Activated CD4-positive, alpha-beta T cell treated with anti-CD3 and anti-CD28 coated beads for 36 hours (primary cell): ENCODE measurements around the gene HTRA2. TPM values are rescaled to one million over a fixed set of nuclear protein-coding genes. Genes with fewer than 3 reads are reported as not detected.
A peak's percentile ranks its signal among the peaks of the same experiment; 100 is the strongest.
"Not testable (repeated sequence)": the region's sequence is repeated elsewhere in the genome, so short reads cannot be mapped to it uniquely, and the experiment has no call there.

Experiments used
- ATAC-seq: fragments of 200-7000 bp; cut with Tn5 transposase; one replicate; pipeline ENCODE4 v1.10.0; 2021; ENCODE audit warnings: mild to moderate bottlenecking, moderate library complexity
- CTCF ChIA-PET: fragments of 350-600 bp; sonication (Branson Sonifier 250); formaldehyde crosslinking; loops from one replicate; lab custom pipeline; 2021; ENCODE audit warnings: antibody characterized with exemption; lab: Charles Lee
- POLR2A ChIA-PET: fragments of 350-600 bp; sonication (Branson Sonifier 250); formaldehyde crosslinking; loops from one replicate; lab custom pipeline; 2021; ENCODE audit warnings: antibody characterized with exemption, inconsistent platforms; lab: Charles Lee
- DNase-seq: peaks from one replicate; pipeline ENCODE4 v3.0.0-alpha.2; 2020
- H3K27ac Mint-ChIP-seq: one replicate; pipeline ENCODE4 v1.8.0; 2021; ENCODE audit warnings: mixed read lengths
- H3K27me3 Mint-ChIP-seq: one replicate; pipeline ENCODE4 v1.8.0; 2021; ENCODE audit warnings: mixed read lengths
- H3K36me3 Mint-ChIP-seq: one replicate; pipeline ENCODE4 v1.8.0; 2021; ENCODE audit warnings: low read depth, mixed read lengths
- H3K4me1 Mint-ChIP-seq: one replicate; pipeline ENCODE4 v1.8.0; 2021; ENCODE audit warnings: mixed read lengths
- H3K4me3 Mint-ChIP-seq: one replicate; pipeline ENCODE4 v1.8.0; 2021; ENCODE audit warnings: mild to moderate bottlenecking, moderate library complexity, mixed read lengths
- H3K9me3 Mint-ChIP-seq: one replicate; pipeline ENCODE4 v1.8.0; 2021; ENCODE audit warnings: low read depth, mixed read lengths
- intact Hi-C, 2 experiments: fragments of 100-400 bp; cut with DNase I in 1 of 2; cut with micrococcal nuclease in 1 of 2; formaldehyde crosslinking; loops; one replicate each; pipeline versions ENCODE4 v1.14.2 to v1.15.1; 2022 to 2024; cut with DNase I, micrococcal nuclease
- total RNA-seq, 2 experiments: library from RNA; stranded (reverse); gene quantifications; one replicate each; pipeline ENCODE4 v1.2.3, GENCODE V29; 2021

The HTRA2 gene
- total RNA-seq, 2 experiments from 2014 or later, result 43.5 to 47.7 TPM

DNA sequence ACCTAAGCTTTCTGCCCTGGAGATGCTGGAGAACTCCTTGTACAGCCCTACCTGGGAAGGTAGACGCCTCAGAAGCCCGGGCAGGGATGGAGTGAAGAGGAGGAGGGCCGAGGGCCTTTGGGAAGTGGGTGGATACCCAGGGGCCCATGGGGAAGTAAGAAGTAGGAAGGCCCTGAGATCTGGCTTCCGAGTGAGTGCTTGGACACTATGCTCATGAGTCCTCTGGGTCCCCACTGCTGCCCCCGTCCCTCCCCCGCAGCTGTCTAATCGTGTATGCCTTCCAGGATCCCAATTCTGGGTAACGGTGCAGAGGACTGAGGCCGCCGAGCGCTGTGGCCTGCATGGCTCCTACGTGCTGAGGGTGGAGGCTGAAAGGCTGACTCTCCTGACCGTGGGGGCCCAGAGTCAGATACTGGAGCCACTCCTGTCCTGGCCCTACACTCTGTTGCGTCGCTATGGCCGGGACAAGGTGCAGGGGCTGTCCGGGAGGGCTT is 25.9 kb downstream of the HTRA2 start:
- Mint-ChIP-seq H3K4me3 (peak overlapping the region; percentile 91), H3K36me3 (peaks cover 3% of the 10 kb centered on the region), H3K9me3 (no peaks in the 10 kb centered on the region), H3K4me1 (peaks cover 11% of the 10 kb centered on the region), H3K27me3 (peaks cover 14% of the 10 kb centered on the region), H3K27ac (peak overlapping the region; percentile 91)
- no peak for DNase-seq
- ChIA-PET CTCF (interaction anchor here (0.7 to 1.9 kb wide), 2 partner anchors 24 to 29 kb away, joined by 3 to 8 read pairs; no protein-coding TSS in a partner anchor), POLR2A (no interaction called here)
- intact Hi-C loops, result loop anchor here (2.0 kb wide), 4 partner anchors 15 to 73 kb away; partner anchors contain the start of genes CCDC142 (in 1 of the 2), LBX2 (in 1 of the 2), TLX2 (in 1 of the 2) and TTC31 (in 1 of the 2)
- no peak for ATAC-seq

DNA sequence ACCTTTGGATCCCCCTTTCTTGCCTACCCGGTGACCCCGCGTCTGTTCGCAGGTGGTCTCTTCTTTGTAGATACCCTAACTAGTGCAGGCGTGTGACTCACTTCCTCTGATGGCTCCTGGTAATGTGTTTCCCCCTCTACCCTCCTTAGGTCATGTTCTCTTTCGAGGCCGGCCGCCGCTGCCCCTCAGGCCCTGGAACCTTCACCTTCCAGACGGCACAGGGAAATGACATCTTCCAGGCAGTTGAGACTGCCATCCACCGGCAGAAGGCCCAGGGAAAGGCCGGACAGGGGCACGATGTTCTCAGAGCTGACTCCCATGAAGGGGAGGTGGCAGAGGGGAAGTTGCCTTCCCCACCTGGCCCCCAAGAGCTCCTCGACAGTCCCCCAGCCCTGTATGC is 26.4 kb downstream of the HTRA2 start:
- peak overlapping the region; percentile 91 for H3K4me3 Mint-ChIP-seq

DNA sequence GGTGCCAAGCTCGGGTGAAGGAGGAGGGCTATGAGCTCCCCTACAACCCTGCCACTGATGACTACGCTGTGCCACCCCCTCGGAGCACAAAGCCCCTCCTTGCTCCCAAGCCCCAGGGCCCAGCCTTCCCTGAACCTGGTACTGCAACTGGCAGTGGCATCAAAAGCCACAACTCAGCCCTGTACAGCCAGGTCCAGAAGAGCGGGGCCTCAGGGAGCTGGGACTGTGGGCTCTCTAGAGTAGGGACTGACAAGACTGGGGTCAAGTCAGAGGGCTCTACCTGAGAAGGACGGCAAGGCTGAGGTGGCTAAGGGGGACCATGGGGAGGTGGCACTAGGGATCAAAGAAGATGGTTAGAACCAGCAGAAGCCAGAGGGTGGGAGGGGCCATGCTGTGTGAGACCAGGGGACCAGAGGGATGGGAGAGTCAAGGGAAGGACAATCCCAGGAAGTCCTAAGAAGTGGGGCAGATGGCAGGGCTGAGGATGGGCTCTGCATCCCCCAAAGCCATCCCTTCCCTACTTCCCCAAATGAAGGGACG is 27.2 kb downstream of the HTRA2 start:
- no peak overlapping the region for H3K27ac Mint-ChIP-seq
- POLR2A ChIA-PET, result interaction anchor here (0.6 to 0.8 kb wide), 2 partner anchors 9 to 63 kb away, joined by 3 read pairs; no protein-coding TSS in a partner anchor

More for the DNA sequence above, 26.4 kb downstream of the HTRA2 start:
- Mint-ChIP-seq H3K27me3 (peaks cover 16% of the 10 kb centered on the region), H3K9me3 (no peaks in the 10 kb centered on the region), H3K4me1 (peaks cover 13% of the 10 kb centered on the region), H3K27ac (no peak overlapping the region), H3K36me3 (peaks cover 3% of the 10 kb centered on the region)
- ATAC-seq, result no peak
- ChIA-PET CTCF (interaction anchor here (0.7 kb wide), 1 partner anchor 24 kb away, joined by 3 read pairs; no protein-coding TSS in a partner anchor), POLR2A (interaction anchor here (0.8 kb wide), 1 partner anchor 10 kb away, joined by 3 read pairs; no protein-coding TSS in a partner anchor)
- intact Hi-C loops, result no loop called here
- no peak for DNase-seq

DNA sequence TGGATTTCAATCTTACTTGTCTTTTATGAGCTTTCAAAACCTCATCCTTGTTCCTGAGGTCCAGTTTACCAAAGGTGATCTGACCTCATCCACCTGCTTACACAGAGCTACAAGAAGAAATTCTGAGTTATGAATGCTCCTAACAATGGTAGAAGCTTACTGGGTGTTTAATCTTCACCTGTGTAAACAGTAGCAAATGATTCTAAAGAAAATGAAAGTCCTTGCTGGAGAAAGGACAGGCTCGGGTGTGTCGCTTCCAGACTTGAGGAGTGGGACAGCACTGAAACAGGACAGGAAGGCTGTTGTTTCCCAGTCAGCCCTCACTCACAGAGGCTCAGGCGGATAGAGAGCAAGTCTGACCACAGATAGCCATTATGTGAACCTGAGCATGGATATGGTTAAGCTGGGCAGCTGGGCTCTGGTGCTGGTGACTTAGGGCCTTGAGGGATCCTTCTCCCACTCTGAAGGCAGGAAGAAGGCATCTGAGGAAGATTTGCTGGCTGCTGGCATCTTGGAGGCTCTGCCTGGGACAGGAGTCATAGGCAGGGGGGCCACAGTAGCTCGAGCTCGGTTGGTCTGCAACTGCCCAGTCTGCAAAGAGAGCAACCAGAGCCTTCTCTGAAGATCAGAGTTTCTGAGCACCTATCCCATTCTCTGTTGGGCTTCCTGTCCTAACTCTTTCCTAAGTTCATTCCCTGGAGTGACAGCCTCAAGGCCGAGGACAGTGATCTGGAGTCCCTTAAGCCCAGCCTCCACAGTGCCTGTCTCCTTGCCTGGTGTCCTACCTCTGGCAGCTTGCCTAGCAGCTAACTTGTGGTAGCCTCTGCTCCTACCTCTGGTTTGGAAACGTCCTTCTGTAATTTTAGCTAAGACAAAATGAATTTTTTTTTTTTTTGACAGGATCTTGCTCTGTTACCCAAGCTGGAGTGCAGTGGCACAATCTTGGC is 28.8 kb downstream of the HTRA2 start:
- no peaks in the 10 kb centered on the region for H3K9me3 Mint-ChIP-seq
- H3K4me3 Mint-ChIP-seq, result no peak overlapping the region
- H3K36me3 Mint-ChIP-seq, result peaks cover 3% of the 10 kb centered on the region
- peaks cover 22% of the 10 kb centered on the region for H3K27me3 Mint-ChIP-seq
- ATAC-seq (no peak), DNase-seq (no peak)
- intact Hi-C loops, result no loop called here
- H3K27ac Mint-ChIP-seq, result no peak overlapping the region
- peaks cover 12% of the 10 kb centered on the region for H3K4me1 Mint-ChIP-seq
- ChIA-PET CTCF (interaction anchor here (0.6 to 1.2 kb wide), 6 partner anchors 9 to 682 kb away, joined by 3 to 4 read pairs (median 3); no protein-coding TSS in a partner anchor), POLR2A (interaction anchor here (0.6 kb wide), 2 partner anchors 8 to 69 kb away, joined by 3 to 13 read pairs; no protein-coding TSS in a partner anchor)

More for the DNA sequence above, 27.2 kb downstream of the HTRA2 start:
- peaks cover 18% of the 10 kb centered on the region for H3K27me3 Mint-ChIP-seq
- intact Hi-C loops, result no loop called here
- H3K36me3 Mint-ChIP-seq, result peaks cover 3% of the 10 kb centered on the region
- ATAC-seq (no peak), DNase-seq (no peak)
- no peaks in the 10 kb centered on the region for H3K9me3 Mint-ChIP-seq
- no peak overlapping the region for H3K4me3 Mint-ChIP-seq
- CTCF ChIA-PET, result interaction anchor here (0.7 to 1.2 kb wide), 2 partner anchors 21 to 42 kb away, joined by 3 read pairs; no protein-coding TSS in a partner anchor
- H3K4me1 Mint-ChIP-seq, result peaks cover 13% of the 10 kb centered on the region

DNA sequence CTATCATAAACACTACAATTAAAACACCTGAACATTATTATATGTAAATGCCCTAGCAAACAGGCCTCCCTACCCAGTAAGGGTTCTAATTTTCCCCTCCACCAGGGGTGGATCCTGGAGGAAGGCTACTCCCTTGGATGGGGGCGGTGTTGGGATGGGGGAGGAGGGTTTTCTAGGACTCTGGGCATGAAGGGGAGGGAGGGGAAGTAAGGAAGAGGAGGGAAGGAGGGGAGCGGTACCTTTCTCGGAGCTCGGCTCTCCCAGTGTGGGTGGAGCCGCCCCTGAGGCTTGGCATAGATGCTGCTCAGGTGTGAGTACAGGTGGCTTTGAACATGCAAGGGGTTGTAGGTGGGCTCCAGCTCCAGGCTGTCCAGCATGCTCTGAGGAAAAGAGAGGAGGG is 30.2 kb downstream of the HTRA2 start:
- H3K36me3 Mint-ChIP-seq, result peaks cover 3% of the 10 kb centered on the region
- no peak overlapping the region for H3K4me3 Mint-ChIP-seq
- CTCF ChIA-PET, result interaction anchor here (0.5 kb wide), 1 partner anchor 691 kb away, joined by 3 read pairs; no protein-coding TSS in a partner anchor
- DNase-seq (no peak), ATAC-seq (no peak)
- H3K27ac Mint-ChIP-seq, result no peak overlapping the region
- peaks cover 32% of the 10 kb centered on the region for H3K27me3 Mint-ChIP-seq
- H3K9me3 Mint-ChIP-seq, result no peaks in the 10 kb centered on the region
- H3K4me1 Mint-ChIP-seq, result peaks cover 11% of the 10 kb centered on the region
- intact Hi-C loops, result no loop called here
- POLR2A ChIA-PET, result no interaction called here

DNA sequence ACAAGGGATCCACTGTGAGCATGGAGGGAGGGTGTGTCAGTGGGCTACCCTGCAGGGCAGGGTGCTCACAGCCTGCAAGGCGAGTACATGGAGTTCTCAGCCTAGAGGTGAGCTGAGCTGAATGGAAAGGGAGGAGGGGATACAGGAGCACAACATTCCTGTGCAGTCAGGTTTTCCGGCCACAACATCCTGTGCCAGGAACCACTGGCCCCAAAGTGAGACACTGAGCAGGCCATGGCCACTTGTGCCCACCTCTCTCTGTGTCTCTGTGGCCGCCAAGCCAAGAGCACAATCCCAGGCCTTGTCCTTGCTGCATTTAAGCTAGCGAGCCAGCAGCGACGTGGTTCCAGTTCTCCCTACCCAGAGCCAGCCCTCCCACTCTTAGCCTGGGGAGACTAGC is 30.9 kb downstream of the HTRA2 start:
- ATAC-seq (no peak), DNase-seq (no peak)
- Mint-ChIP-seq H3K4me3 (no peak overlapping the region), H3K27ac (no peak overlapping the region), H3K27me3 (peaks cover 32% of the 10 kb centered on the region), H3K4me1 (peaks cover 11% of the 10 kb centered on the region), H3K9me3 (no peaks in the 10 kb centered on the region), H3K36me3 (peaks cover 3% of the 10 kb centered on the region)
- intact Hi-C loops, result no loop called here
- POLR2A ChIA-PET, result no interaction called here
- CTCF ChIA-PET, result interaction anchor here (0.6 kb wide), 1 partner anchor 11 kb away, joined by 4 read pairs; no protein-coding TSS in a partner anchor

DNA sequence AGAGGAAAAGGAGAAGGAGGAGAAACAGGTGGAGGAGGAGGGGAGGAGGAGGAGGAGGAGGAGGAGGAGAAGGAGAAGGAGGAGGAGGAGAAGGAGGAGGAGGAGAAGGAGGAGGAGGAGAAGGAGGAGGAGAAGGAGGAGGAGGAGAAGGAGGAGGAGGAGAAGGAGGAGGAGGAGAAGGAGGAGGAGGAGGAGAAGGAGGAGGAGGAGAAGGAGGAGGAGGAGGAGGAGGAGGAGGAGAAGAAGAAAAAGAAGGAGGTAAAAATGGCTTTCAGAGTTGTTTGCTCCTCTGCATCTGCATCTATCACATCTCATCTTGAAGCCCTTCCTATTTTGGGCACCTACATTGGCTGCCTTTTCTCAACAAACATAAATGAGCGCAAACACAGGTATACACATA is 31.3 kb downstream of the HTRA2 start:
- H3K36me3 Mint-ChIP-seq, CTCF ChIA-PET, H3K4me3 Mint-ChIP-seq, intact Hi-C loops, H3K27ac Mint-ChIP-seq, H3K9me3 Mint-ChIP-seq, POLR2A ChIA-PET, DNase-seq, ATAC-seq: not testable (repeated sequence)
- Mint-ChIP-seq H3K27me3 (peaks cover 34% of the 10 kb centered on the region), H3K4me1 (peaks cover 14% of the 10 kb centered on the region)

DNA sequence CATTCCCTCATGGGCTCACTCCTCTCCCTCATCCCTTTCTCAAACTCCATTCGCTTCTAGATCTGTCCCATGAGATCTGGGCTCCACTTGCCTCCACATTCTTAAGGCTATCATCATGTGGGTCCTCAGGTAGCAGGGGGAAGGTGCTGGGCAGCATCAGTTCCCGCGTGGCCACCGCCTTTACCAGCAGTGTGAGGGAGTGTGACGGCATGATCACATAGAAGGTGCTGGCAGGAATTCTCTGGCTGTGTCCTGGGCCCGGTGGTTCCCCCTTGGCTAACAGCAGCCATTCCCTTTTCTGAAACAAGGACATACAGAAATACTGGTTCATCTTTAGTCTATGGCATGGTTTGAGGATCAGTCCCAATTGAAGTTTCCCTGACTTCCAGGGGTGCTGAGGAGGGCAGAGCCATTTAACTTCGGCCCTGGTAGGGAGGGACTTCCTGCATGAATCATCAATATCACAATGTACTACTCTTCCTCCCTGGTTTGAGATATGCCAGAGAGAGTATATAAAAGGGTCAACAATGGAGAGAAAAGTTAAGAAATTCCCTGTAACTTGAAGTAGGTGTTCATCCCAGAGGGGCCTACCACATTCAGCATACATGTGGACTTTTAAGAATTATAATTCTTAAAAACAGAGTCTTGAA is 32.5 kb downstream of the HTRA2 start:
- peaks cover 34% of the 10 kb centered on the region for H3K27me3 Mint-ChIP-seq
- no peaks in the 10 kb centered on the region for H3K9me3 Mint-ChIP-seq
- no peak overlapping the region for H3K27ac Mint-ChIP-seq
- H3K4me1 Mint-ChIP-seq, result peaks cover 19% of the 10 kb centered on the region
- H3K4me3 Mint-ChIP-seq, result no peak overlapping the region
- no peak for DNase-seq
- intact Hi-C loops, result loop anchor here in 1 of 2 experiments (2.0 kb wide), 1 partner anchor 19 kb away; no protein-coding TSS in a partner anchor
- ATAC-seq, result no peak
- ChIA-PET POLR2A (no interaction called here), CTCF (no interaction called here)
- H3K36me3 Mint-ChIP-seq, result no peaks in the 10 kb centered on the region

DNA sequence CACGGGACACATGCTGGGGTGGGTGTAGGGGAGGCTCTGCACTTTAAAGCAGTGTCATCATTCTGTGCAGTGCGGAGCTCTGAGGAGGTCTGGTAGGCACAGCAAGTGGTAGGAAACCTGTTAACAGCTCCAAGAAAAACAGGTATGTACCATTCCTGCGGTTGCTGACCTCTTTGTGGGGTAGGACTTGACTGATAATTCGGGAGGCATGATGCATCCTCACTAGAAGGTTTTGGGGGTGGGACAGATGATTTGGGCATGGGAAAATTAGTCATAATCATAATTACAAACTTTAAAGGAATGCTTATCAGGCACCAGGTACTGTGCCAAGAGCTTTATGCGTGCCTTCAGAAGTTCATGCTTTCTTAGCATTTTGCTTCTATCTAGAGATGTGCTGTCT is 34.5 kb downstream of the HTRA2 start:
- ATAC-seq, result no peak
- H3K36me3 Mint-ChIP-seq, result no peaks in the 10 kb centered on the region
- CTCF ChIA-PET, result interaction anchor here (0.7 kb wide), 1 partner anchor 82 kb away, joined by 3 read pairs; the partner anchor contains the start of genes CCDC142 and TTC31
- H3K4me3 Mint-ChIP-seq, result no peak overlapping the region
- no peak for DNase-seq
- no peaks in the 10 kb centered on the region for H3K9me3 Mint-ChIP-seq
- H3K27me3 Mint-ChIP-seq, result peaks cover 39% of the 10 kb centered on the region
- H3K4me1 Mint-ChIP-seq, result peaks cover 33% of the 10 kb centered on the region
- POLR2A ChIA-PET, result no interaction called here
- no peak overlapping the region for H3K27ac Mint-ChIP-seq
- intact Hi-C loops, result no loop called here

DNA sequence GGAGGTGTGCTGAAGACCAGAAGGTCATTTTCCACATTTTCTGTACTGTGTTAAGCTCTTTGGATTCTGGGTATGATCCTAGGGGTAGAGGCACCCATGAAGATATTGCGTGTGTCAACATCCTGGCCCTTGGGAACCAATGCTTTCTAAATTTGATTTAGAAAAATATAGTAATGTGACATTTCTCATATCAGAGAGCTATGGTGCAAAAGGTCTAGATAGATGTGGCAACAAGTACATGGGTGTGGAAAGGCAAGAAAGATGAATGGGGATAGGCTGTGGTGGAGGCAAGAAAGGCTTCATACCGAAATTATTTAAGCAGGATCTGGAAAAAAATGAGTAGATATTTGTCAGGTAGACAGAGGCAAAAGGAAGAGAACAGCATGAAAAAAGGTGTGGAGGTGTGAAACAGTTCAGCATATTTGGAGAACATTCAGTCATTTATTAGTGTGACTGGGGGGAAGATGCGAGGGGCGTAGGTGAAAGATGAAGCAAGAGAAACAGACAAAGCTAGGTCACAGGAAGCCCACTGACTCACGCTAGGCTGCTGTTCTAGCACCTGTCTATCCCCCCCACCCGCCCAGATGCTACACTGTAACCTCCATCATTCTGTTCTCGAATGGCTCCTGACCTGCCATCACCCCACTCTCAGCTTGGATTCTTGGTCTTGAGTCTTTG is 36.5 kb downstream of the HTRA2 start:
- intact Hi-C loops, result no loop called here
- H3K9me3 Mint-ChIP-seq, result no peaks in the 10 kb centered on the region
- POLR2A ChIA-PET, result interaction anchor here (0.6 to 1.3 kb wide), 4 partner anchors 8 to 33 kb away, joined by 3 to 5 read pairs (median 3); no protein-coding TSS in a partner anchor
- H3K27ac Mint-ChIP-seq, result peak overlapping the region; percentile 78
- DNase-seq (peak; percentile 27), ATAC-seq (peak; percentile 40)
- no peak overlapping the region for H3K4me3 Mint-ChIP-seq
- H3K4me1 Mint-ChIP-seq, result peaks cover 32% of the 10 kb centered on the region
- H3K27me3 Mint-ChIP-seq, result peaks cover 29% of the 10 kb centered on the region
- H3K36me3 Mint-ChIP-seq, result no peaks in the 10 kb centered on the region
- CTCF ChIA-PET, result interaction anchor here (0.6 to 3.3 kb wide), 8 partner anchors 9 to 286 kb away, joined by 3 to 10 read pairs (median 4); no protein-coding TSS in a partner anchor
